Panc1 (cell line): ENCODE results near the gene TFF3.

Experiments used
- POLR2AphosphoS5 ChIP-seq: IDR thresholded peaks from 2 replicates; pipeline ENCODE4 v1.6.1; 2012; ENCODE audit warnings: mild to moderate bottlenecking, low read depth, low read length, moderate library complexity
- TF ChIP-seq, protein P1 (sequence below): fragments of 450-650 bp; IDR thresholded peaks from 2 replicates; pipeline ENCODE4 v1.5.1; 2017; ENCODE audit warnings: mild to moderate bottlenecking

DNA sequence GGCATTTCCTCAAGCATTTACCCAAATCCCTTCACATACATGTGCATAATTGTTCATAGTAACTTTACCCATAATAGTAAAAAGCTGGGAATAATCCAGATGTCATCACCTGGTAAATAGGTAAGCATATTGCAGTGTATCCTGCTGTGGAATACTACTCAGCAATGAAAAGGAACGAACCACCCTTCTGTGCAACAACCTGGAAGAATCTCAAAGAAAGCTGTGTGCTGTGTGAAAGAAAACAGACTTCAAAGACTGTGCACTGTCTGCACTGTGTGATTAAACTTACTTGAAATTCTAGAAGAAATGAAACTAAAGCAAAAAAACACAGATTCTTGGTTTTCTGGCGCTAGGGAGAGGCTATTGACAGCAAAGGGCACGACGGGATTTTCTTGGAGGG is 22.1 kb upstream of the TFF3 start:
- TF ChIP-seq, protein P1, sequence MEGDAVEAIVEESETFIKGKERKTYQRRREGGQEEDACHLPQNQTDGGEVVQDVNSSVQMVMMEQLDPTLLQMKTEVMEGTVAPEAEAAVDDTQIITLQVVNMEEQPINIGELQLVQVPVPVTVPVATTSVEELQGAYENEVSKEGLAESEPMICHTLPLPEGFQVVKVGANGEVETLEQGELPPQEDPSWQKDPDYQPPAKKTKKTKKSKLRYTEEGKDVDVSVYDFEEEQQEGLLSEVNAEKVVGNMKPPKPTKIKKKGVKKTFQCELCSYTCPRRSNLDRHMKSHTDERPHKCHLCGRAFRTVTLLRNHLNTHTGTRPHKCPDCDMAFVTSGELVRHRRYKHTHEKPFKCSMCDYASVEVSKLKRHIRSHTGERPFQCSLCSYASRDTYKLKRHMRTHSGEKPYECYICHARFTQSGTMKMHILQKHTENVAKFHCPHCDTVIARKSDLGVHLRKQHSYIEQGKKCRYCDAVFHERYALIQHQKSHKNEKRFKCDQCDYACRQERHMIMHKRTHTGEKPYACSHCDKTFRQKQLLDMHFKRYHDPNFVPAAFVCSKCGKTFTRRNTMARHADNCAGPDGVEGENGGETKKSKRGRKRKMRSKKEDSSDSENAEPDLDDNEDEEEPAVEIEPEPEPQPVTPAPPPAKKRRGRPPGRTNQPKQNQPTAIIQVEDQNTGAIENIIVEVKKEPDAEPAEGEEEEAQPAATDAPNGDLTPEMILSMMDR: no peak
- TF ChIP-seq POLR2AphosphoS5: no peak
